Measurements from ENCODE around the gene CPVL.
"Not testable (repeated sequence)": the region's sequence is repeated elsewhere in the genome, so short reads cannot be mapped to it uniquely, and the experiment has no call there.

- not testable (repeated sequence) for TF ChIP-seq POLR2A (IDR thresholded peaks at IDR 0.05; ENCODE audit: control extremely low read depth in 1 of 2, low read depth in 2 of 2, low read length in 2 of 2); RAD21 (IDR thresholded peaks at IDR 0.05 in 1 of 2, conservative IDR thresholded peaks at IDR 0.05 in 1 of 2; ENCODE audit: low read depth in 2 of 2, low read length in 2 of 2); CTCF (IDR thresholded peaks at IDR 0.05; ENCODE audit: control extremely low read depth in 1 of 3, insufficient read depth in 1 of 3, low read depth in 1 of 3, low read length in 3 of 3); BRCA1 (IDR thresholded peaks at IDR 0.05; ENCODE audit: low read depth, low read length); SRF (IDR thresholded peaks at IDR 0.05; ENCODE audit: low read depth, low read length); EZH2 (IDR thresholded peaks at IDR 0.05; ENCODE audit: low read depth, low read length, severe bottlenecking); SP4 (IDR thresholded peaks at IDR 0.05; ENCODE audit: low read length); SIRT6 (IDR thresholded peaks at IDR 0.05; ENCODE audit: low read length); HDAC6 (IDR thresholded peaks at IDR 0.05; ENCODE audit: low read depth, low read length); POLR2AphosphoS5 (IDR thresholded peaks at IDR 0.05; ENCODE audit: low read depth, low read length)
Observed at GRCh38 chr7:29114266-29114665, 32.1 kb downstream of the CPVL start.

All from H1 (cell line).